GM11168 (cell line): ENCODE data around the gene CACNA2D3.

Experiments
- in situ Hi-C: fragments of 300-500 bp; cut with MboI; formaldehyde crosslinking; loops from one replicate; pipeline ENCODE4 v1.12.0; 2022; ENCODE audit warnings: low sequenced_read_pairs; ENCODE audit not compliant: unreplicated experiment

CACNA2D3 gene

GRCh38 chr3:54125300-54125699, 2.9 kb downstream of the CACNA2D3 start:
- in situ Hi-C loops: no loop called here

DNA sequence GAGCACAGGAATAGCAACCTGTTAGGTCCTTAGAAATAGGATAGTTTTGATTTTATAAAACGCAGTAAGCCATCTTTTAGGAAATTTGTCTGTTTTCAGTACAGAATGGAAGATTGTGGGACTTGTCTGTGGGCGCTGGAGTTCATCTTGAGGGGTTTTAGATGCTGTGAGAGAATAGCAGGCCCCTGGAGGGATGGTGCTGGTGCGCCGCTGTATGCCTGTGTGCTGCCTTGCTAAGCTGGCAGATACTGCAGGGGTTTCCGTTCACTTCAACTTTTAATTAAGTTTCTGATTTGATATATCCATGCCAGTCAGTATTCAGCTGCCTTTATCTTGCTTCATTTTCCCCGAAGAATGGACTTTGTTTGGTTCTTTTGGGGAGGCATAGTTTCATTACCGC, 4.2 kb downstream of the CACNA2D3 start:
- in situ Hi-C loops: no loop called here

- in situ Hi-C loops: no loop called here
Observed at GRCh38 chr3:54127499-54128056, 5.2 kb downstream of the CACNA2D3 start.

DNA sequence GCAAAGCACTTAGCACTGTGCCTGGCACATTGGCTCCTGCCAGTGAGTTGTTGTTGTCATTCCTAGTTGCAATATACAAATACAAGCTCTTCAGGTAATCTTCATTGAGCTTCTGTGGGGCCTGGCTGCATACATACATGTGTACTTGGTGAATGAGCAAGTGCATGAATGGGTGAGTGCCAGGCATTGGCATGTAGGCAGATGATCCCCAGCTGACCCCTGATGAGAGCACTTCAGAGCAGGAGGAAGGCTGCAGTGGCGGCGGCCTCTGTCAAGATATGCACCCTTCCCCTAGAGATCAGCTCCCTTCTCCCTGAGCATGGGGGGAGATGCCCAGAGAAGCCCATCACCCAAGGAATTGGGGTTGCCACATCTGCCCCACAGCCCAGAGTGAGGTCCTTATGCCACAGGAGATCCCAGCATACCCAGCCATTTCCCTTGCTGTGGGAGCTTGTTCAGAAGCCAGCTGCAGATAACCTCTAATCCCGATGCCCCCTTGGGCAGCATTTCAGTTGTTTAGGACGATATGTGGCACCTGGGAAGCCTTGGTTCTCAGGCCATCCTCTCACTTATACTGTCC, 8.8 kb downstream of the CACNA2D3 start:
- in situ Hi-C loops: no loop called here

- in situ Hi-C loops: no loop called here
Observed at GRCh38 chr3:54131890-54132289, 9.5 kb downstream of the CACNA2D3 start.

DNA sequence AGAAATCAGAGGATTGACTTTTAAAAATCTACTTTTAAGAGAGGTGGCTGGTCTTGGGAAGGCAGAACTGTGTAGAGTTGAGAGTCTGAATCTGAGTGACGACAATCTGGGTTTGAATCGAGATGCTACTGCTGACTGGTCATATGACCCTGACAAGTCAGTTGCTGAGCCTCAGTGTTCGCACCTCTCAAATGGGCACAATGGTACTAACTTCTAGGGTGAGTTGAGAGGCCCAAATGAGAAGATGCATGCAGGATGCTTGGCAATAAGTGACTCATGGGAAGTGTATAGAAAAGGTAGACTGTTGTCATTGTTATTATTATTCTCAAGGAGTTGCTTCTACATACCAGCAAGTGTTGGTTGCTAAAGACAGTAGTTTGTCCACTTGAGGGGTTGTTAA, 10.3 kb downstream of the CACNA2D3 start:
- in situ Hi-C loops: no loop called here

- in situ Hi-C loops: no loop called here
Observed at GRCh38 chr3:54133196-54133595, 10.8 kb downstream of the CACNA2D3 start.

- in situ Hi-C loops: no loop called here
Observed at GRCh38 chr3:54134155-54134554, 11.8 kb downstream of the CACNA2D3 start.

- in situ Hi-C loops: no loop called here
Observed at GRCh38 chr3:54134713-54135112, 12.4 kb downstream of the CACNA2D3 start.

DNA sequence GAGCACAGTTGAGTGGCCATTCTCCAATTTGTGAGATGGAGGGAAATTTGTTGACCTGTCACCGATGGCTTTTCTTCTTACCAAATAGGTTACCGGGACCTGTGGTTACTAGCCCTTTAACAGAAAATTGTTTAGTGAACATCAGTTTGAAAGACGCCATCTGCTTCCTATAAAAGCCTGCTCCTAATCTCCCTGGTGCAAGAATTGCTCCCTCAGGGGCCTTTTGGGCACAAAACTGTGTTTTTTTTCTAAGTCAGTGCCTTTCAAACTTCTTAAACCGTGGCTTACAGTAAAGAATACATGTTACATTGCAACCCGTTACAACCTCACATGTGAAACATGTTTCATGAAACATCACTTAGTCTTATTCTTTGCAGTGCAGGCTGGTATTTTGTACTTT, 15.0 kb downstream of the CACNA2D3 start:
- in situ Hi-C loops: no loop called here

DNA sequence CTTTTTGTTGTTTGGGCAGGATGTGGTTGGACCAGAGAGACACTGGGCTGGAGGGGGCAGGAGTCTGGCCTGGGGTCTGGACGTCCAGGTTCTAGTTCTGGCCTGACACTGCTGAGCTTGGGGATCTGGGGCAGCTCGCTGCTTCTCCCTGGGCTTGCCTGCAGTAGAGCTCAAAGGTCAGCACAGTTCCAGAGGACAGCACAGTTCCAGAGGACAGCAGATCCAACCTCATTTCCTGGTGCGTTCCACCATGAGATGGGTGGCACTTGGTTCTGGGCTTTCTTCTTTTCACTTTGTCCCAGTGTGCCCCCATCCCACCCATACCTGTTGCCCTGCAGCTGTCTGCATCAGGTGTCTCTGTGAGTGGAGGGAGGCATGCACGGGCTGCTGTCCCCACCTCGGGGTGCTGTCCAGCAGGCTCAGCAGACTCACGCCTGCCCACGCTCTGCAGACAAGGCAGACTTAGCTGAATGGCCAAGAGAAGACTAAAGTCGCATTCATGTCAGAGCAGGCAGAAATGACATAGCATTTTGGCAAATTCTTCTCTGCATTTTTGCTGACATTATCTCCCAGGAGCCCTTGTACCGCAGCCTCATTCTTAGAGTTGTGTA, 16.7 kb downstream of the CACNA2D3 start:
- in situ Hi-C loops: no loop called here

DNA sequence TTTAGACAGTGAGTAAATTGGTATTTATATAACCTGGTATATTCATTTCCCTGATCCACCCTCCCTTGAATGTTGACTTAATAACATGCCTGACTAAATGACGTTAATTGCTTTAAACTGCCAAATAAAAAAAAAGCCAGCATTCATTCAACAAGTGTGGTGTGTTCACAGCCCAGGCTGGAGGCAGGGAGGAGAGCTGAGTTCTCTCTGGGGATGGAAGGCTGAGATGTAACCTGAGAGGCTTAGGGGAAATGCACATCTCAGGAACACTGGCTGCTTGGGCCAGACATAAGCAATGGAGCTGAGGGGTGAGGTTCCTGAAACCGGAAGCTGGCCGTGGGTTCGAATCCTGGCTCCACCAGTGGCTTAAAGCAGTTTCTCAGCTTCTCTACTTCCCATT, 17.3 kb downstream of the CACNA2D3 start:
- in situ Hi-C loops: no loop called here

DNA sequence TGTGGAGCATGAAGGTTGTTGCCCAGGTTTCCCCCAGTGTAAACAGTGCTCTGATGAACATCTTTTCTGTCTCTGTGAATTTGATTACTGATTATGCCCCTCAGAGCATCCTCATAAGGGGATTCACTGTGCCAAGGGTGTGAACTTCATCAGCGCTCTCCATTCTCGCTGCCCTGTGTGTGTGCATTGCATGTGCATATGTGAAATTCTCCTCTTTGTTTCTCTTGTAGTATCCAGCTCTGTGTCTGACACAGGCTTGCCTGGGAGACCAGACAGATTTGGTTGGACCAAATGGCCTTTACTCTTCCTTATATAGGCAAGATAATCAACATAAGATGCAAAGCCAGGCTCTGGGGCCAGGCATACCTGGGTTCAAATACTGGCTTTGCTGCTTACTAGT, 21.9 kb downstream of the CACNA2D3 start:
- in situ Hi-C loops: no loop called here

DNA sequence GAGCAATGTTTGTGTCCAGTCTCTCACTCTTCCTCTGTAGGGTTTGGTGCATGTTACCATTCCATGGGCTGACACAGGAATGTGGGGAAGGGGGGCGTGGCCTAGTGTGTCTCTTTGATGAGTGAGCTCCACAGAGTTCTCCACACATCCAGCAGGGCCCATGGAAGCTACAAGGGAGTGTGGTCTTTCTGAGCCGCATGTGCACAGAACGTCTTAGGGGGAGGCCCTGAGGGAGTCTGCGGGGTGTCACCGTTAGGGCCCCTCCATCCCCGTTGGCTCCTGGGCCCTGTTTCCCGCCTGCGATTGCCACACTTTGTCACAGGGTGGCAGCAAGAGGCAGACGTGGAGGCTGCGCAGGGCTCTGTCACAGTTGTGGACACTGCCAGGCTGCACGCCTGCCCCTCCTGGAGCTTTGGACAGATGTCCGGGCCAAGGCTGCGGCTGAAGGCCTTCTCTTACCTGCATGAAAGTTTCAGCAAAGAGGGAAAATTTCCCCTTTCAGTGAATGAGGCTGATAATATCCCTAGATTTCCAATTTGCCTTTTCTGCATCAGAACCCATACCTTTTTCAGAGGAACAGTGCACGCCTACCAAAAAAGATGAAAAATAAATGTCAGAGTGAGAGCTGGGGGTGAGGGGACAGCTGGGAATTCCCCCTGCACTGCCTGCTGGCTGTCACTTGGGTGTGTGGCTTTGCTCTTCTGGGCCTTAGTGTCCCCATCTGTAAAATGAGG, 24.3 kb downstream of the CACNA2D3 start:
- in situ Hi-C loops: no loop called here

GRCh38 chr3:54150864-54151467, 28.6 kb downstream of the CACNA2D3 start:
- in situ Hi-C loops: no loop called here

- in situ Hi-C loops: no loop called here
Observed at GRCh38 chr3:54153477-54153876, 31.1 kb downstream of the CACNA2D3 start.

DNA sequence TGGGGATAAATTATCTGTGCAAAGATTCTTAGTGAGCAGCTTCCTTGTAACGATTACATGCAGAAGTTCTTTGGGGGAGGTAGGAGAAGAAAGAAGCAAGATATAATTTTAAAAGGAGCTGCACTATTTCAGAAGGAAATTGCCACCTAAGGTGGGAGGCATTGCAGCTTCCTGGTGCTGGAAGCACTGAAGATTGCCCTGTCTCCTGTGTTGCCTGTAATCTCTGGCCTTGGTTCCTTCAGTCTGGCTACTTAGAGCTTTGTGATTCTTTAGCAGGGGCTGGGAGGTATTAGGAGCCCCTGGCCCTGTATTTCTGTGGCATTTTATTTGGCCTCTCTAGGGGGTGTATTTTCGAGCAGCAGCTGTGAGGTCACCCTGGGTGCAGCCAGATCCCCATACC, 35.5 kb downstream of the CACNA2D3 start:
- in situ Hi-C loops: no loop called here

DNA sequence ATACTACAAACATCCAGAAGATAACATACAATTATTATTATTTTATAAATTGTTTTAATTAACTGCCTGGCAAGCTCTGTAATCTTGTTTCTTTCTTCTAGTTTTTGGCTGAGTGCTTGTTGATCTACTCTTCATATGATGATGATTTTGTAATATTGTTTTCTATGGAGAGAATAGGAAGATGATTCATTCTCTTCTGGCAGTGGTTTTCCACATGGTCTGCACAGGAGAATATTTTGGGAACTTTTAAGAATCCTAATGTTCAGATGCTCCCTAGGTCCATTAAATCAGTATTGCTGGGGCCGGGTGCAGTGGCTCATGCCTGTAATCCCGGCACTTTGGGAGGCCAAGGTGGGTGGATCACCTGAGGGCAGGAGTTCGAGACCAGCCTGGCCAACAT, 37.6 kb downstream of the CACNA2D3 start:
- in situ Hi-C loops: no loop called here

GRCh38 chr3:54163441-54163840, 41.1 kb downstream of the CACNA2D3 start:
- in situ Hi-C loops: no loop called here

DNA sequence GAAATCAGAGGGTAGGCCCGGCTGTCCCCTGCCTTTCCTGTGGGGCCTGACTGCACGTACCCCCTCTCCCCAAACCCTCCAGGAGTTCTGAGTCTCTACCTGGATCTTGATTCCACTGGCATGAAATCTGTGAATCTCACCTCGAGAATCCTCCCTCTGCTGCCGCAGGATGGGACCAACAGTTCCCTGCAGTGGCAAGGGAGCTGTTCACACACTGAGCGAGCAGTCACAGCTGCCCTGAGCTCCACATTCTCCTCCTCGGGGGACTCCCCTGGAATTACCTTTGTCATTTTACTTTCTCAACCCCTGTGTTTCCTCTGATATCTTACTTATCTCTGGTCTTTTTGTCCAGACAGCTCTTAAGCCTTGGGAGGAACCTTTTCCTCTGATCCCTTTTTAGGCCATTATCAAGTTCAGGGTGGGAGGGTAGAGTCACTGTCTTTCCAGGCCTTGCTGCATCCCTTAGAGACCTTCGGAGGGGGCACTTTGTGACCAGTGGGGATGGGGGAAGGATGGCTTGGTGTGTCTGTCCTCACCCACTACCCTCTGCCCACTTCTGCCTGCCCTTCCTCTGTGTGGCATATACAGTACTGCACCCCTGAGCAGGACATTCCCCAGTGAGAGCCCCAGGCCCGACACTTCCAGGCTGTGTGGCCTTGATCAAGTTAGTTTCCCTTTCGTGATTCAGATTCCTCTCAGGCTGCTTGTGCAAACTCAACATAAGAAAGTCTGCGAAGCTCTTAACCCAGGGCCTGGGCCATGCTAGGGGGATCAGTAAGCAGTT, 42.0 kb downstream of the CACNA2D3 start:
- in situ Hi-C loops: no loop called here
